Stimulated activated CD4-positive, alpha-beta T cell treated with anti-CD3 and anti-CD28 coated beads, TNF-alpha, amount 100 ng/mL, for 1 hour (primary cell): ENCODE results near the gene CACNA2D2.

Source experiments
- DNase-seq, 3 donors: peaks; one replicate each; pipeline ENCODE4 v3.0.0-alpha.2; 2020; ENCODE audit warnings: low read depth in 3 of 3, low spot score in 1 of 3

The CACNA2D2 gene

DNA sequence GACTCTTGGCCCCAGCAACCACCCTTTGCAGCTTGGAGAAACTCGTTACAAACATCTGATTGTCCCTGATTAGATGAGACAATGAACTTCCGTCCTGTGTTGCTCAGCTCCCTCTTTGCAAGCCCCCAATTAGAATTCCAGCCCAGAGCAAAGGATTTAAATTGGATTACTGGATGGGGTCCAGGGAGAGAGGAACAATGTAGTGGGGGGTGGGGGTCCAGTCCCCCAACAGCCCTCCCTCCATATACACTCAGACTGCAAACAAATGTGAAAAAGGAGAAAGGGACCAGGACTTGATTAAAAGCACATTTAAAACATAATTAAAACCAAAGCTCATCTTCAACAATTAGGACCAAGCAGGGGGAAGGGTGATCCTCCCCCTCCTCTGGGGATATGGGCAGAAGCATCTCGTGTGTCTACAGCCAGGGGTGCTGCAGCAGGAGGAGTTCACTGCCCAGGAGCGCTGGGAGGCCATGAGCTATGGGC lies 72.4 kb downstream of the CACNA2D2 start:
- no peak for DNase-seq

DNA sequence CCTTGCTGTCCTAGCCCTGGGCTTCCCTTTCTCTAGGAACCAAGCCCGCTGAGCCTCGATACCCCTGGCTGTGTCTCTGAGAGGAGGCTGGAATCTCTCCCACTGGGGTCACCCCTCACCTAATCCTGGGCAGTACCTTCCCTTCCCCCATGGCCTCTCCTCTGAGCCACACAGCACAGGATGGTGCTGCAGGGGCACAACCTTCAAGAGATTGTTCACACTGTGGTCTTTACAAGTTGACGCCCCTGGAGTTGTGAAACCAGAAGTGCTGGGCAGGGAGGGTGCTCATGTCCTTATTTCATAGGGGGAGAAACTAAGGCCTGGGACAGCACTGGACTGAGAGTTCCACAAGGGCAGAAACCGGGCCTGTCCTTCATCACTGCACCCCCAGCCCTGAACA lies 73.2 kb downstream of the CACNA2D2 start:
- DNase-seq: no peak

DNA sequence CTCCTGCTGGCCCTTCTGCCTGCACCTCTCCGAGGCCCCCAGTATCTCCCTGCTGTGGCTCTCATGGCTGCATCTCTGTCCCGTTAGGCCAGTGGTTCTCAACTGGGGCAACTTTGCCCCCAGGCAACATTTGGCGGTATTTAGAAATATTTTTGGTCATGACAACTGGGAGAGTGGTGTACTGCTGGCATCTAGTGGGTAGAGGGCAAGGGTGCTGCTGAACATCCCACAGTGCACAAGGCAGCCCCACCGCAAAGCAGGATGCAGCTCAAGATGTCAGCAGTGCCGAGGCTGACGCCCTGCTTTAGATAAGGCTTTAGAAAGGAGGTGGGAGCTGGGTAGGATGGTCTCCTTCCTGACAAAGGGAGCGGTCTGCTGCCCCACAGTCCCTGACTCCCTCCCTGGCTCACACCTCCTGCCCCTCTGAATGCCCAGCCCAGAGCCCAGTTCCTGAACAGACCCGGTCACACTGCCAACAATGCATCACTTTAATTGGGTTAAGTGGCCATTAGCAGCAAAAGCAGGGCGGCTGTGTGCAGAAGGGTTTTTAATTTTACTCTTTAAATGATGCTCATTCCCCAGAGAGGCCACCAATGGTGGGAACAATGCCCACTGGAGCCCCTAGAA lies 75.3 kb downstream of the CACNA2D2 start:
- no peak for DNase-seq

DNA sequence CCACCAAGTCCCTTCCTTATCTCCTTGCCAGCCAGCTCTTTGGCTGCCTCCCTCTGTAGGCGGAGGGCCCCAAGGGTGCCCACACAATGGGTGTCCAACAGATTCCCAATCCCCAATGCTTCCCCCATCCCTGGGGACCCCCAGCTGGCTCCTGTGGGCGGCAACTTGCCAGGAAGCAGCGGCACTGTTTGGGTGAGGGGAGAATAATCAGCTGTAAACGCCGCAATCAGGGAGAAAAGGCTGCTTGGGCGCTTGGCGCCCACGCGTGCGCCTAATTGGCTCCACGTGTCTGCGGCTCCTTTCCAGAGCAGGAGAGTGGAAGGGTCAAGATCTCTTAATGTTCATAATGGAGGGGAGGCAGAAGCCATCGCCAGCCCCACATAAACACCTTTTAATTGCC lies 76.2 kb downstream of the CACNA2D2 start:
- DNase-seq: no peak

DNA sequence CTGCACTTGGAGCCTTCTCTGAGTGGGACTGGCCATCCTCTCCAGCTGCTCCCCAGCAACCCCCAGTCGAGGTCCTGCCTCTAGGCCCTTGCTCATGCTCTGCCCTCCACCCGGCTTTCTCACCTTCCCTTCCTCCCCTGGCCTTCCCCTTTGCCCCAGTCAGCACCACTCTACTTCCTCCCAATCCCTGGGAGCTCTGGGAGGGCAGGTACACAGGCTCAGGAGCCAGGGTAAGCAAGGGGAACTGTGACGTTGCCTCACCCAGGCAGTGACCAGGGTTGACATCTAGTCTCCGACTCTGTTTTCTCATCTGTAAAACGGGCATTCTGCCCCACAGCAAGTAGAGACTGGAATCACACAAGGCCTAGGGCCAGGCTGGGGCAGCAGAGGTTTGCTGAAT lies 77.5 kb downstream of the CACNA2D2 start:
- DNase-seq: no peak

DNA sequence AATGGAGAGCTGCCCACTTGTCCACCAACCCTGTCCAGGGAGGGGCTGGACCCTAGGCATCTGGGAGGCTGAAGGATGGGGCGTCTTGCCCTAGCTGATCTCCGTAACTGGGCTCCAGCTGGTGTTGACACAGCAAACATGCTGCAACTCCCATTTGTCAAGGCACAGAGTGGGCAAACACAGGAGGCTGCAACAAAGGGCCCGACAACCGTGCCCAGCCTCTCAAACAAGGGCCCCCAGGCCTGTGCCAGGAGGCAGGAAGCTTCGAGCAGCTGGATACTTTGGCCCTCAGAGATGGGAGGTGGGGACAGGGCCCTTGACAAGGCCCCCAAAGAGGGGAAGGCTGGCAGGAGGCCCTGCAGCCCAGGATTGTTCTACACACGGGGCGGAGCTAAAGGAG lies 79.9 kb downstream of the CACNA2D2 start:
- DNase-seq: no peak

DNA sequence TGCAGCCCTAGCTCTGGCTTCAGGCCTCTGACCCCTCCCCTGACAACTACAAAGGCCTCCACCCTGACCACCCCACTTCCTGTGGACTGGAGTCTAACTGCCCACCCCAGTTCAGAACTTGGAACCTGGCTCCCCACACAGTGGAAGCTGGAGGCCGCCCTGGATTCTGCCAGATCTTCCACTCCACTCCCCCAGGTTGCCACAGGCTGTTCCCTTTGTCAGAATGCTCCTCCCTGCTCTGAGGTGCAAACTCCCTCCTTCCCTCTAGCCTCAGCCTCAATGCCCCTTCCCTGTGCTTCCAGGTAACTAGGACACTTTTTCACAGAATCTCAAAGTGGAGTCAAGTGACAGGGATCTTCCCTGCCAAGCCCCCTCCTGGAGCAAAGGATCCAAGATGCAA lies 81.3 kb downstream of the CACNA2D2 start:
- DNase-seq: no peak

DNA sequence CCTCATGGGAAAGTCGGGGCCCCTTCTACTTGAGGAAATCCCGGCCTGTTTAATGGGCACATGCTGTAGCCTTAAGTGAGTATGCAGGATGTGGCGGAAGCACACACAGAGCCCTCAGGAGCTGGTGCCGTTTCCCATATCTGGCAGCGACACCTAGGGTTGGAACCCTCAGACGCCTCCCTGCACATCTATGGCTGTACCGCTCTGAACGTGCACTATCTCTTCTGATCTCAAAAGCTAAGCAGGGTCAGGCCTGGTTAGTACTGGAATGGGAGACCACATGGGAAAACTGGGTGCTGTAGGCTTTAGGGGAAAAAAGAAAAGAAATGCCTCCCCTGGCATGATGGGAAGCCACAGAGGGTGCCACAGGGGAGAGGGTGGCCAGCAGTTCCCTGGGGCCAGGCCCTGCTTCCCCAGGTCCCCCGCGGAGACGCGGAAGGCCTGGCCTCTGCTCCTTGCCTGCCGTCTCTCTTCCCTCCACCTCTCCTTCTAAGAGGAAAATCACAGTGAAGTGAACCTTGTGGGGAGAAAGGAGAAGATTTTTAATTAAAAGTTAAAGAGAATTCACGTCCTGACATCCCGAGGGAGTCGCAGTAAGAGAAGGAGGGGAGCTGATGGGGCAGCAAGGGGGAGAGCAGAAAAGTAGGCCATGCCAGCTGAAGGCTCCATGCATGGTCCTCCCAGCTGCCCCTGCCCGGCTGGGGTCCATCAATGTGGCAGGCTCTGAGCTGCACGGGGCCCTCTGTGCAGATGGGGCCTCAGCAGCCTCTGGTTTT lies 83.7 kb downstream of the CACNA2D2 start:
- no peak for DNase-seq

DNA sequence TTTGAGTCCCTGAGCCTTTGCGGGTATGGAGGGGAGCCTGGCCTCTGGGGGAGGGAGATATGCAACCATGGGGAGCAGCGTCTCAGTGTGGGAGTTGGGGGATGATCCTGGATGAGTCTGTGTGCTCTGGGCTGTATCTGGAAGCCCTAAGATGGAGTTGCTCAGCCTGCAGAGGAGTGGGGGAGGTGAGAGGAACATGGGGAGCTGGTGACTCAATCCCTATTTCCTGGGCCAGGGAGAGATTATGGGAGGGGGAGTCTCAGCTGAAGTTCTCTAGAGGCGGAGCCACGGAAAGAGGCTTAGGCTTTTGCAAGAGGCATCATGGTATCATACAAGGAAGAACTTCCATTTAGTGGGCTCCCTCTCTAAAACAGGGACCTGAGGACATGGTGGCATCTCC lies 84.6 kb downstream of the CACNA2D2 start:
- DNase-seq: no peak

DNA sequence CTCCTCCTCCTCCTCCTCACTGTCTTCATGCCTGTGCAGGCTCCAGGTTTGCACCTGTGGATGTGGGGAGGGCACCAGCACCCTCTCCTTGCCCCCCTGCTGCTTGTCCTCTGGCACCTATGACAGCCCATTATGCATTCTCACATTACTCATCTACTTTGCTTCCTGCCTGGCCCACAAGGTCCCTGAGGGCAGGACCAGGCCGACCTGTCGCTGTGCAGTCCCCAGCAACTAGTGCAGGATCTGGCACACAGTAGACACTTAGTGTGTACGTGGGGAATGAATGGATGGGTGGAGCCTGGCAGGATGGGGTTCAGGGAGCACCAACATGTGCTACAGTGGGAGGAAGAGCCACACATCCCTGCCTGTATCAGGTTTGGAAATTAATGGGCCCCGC lies 85.8 kb downstream of the CACNA2D2 start:
- DNase-seq: no peak

DNA sequence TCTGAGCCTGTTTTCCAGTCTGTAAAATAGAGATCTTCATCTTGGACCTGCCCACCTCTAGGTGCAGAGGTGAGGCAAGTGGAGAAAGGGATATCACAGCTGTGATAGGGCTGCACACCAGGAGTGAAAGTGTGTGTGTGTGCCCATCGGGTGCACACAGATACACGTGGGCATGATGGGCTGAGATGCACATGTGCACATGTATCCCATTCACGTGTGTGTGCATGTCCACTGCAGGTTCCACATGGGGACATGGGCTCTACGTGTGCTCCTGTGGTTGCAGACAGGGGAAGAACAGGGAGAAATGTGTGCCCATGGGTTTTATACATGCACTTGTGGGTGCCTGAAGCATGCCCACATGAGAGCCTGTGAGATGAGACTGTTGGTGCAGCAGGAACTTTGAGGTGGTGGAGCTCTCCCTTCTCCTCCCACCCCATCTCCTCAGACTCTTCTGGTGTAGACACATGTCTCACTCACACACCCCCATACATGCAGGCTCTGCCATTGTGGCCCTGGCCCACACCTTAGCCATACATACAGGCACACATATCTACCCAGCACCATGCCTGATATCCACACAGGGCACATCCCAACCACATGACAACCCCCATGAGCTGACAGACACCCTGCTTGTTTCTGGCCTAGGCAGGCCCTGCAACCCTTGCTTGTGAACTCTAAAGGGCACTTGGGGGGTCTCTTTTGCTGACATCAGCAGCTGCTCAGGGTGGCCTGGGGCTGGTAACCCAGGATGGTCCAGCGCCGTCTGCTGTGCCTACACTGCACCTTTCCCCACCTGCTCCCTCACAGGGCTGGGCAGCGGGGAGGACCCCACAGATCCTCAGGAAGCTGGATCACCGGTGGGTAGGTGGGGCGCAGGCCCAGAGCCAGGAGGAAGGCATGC lies 86.4 kb downstream of the CACNA2D2 start:
- DNase-seq: no peak

DNA sequence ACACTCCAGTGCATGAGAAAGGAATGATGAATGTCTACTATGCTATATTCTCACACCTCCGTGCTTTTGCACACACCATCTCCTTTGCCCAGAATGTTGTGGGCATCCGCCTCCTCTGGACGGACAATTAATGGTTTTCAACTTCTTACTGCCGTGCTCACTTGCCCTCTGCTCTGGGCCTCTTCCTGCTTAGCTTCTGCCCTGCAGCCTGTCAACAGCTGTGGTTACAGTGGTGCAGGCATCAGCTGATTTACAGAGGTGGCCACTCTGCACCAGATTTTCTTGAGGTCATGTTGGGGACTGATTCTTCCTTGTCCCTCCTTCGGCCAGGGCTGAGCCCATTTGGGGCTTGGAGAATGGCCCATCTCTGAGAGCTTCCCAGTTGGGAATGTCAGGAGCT lies 87.6 kb downstream of the CACNA2D2 start:
- DNase-seq: no peak

DNA sequence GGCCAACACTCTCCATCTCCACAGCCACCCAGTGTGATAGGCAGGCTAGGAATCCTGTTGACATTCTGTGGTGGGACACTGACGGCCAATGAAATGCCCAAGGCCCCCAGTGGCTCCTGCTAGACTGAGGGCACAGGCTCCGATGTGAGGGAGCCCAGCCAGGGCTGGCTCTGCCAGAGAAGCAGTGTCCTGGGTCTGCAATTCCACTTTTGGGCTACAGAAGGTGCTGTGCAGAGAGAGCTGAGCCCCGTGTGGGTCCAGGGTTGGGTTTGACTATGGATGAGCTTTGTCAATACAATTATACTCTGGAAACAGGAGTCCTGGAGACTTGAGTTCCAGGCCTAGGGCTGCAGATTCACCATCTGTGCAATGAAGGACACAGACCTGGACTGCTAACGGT lies 88.4 kb downstream of the CACNA2D2 start:
- no peak for DNase-seq

DNA sequence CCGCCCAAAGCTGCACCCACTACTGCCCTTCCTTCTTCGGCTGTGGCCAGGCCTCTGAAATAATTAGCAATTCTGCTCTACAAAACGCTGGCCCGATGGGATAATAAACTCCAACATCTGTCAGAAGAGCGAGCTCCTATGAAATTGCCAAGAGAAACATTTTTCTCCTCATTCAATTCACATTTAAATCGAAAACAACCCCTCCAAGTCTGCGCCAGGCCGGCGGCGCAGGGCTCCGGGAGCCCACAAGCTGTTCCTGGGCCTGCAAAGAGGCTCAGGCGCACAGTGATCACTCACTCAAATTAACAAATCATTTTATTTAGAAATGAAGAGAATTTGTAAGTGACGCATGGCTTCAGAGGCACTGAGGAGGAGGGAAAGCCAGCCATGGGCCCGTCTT lies 88.8 kb downstream of the CACNA2D2 start:
- no peak for DNase-seq

DNA sequence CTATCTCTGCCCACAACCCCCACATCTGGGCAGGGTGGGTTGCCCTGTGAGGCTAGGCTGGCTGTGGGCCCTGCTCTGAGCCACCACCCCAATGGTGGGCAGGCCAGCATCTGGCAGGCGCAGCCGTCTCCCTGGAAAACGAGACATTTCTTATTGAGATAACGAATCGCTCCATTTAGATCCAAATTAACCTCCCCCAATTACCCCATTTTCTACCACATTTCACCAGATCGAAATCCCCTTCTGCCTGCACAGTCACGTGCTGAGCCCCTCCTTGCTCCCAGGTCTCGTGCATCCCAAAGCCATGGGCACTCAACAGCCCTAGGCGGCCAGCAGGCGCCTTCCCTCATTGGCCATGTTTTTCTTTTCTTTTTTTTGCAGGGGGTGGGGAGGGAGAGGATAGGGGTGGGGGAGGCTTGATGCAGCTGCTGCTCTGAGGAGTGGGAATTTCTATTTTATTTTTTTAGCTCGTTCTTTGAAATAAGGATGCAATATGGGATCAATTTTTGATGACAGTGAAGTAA lies 91.1 kb downstream of the CACNA2D2 start:
- DNase-seq: no peak

DNA sequence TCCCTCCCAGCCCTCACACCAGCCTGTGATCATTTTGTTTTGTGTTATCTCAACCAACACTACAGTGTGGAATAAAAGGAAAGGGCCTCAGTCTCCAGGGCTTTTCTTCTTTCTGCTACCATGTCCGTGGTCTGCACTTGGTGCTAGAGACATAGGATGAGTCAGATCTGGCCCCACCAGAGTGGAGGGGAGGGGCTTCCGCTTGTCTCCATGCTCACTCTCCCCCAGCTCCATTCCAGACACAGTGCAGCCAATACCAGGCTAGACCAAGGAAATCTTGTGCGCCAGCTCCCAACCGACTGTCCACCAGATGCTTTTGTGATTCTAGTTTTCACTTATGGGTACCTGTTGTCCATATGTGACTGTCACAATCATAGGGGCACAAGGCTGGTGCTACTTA lies 92.2 kb downstream of the CACNA2D2 start:
- no peak for DNase-seq

DNA sequence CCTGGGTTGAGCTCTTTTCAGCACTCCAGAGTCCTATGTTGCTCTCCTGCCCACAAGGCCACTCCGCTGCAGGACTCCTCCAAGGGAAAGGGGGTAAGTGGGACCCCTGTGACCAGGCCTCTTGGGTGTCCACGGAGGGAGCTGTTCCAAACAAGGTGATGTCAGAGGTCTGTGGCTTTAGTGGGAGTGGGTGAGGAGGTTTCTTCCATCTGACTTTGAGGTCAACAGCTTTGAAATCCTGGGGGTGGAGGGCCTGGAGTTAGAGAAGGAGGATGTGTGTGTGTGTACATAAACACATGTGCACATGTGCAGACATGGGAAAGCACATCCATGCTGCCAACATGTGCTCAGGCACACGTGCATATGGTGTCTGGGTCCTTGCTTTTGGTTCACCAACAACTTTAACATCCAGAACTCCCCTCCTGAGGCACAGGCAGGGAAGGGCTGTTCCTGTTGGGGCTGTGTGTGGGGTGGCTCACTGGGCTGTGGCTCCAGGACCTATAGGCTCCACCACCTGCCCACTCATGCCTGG lies 92.8 kb downstream of the CACNA2D2 start:
- DNase-seq: no peak

DNA sequence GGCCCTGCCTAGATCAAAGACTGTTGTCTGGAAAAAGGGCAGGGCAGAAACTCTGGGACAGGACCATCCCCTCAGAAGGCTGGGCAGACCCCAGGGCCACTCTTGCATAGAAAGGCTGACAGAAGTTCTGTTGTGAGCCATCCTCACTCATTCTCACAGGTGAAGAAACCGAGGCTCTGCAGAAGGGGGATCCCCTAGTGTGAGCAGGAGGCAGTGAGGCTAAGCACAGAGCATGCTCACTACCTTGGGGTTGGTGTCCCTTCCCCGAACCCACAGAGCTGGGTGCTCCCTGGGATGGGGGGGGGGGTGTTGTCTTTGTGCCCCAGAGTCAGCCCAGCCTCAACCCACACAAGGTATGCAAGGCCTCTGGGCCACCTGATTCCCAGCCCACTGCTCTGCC lies 93.2 kb downstream of the CACNA2D2 start:
- no peak for DNase-seq

DNA sequence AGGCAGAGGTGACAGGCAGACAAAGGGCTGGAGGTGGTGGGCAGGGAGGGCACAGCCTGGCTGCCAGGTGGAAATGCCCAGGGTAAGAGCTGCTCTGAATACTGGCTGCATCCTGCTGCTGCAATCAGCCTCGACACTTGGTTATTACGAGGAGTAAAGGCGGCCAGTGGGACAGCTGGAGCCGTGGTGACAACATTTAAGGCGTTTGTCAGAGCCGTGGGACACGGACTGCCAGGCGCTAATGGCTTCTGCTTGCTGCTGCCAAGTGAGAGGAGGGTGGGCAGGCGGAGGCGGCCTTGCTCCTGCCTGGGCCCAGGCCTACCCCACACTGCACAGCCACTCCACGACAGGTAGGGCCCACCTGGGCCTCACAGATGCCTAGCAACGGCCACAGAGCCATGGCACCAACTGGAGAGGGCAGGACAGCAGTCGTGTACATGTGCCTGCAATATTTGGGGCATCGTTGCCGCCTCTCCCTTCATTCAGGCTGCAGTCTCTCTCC lies 94.9 kb downstream of the CACNA2D2 start:
- no peak for DNase-seq

DNA sequence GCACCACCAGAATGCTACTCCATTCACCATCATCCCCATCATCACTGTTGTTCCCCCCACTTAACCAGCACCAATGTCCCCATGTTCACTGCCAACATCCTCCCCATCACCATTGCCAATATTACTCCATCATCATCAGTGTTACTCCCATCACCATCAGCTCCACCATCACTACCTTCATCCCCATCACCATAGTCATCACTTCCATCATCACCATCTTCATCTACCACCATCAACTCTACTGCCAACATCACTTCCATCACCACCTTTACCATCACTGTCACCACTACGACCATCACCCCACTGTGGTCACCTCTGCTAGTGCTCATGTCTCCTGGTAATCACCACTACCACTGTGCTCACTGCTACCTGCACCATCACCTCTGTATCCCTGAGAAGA lies 96.9 kb downstream of the CACNA2D2 start:
- DNase-seq: no peak

DNA sequence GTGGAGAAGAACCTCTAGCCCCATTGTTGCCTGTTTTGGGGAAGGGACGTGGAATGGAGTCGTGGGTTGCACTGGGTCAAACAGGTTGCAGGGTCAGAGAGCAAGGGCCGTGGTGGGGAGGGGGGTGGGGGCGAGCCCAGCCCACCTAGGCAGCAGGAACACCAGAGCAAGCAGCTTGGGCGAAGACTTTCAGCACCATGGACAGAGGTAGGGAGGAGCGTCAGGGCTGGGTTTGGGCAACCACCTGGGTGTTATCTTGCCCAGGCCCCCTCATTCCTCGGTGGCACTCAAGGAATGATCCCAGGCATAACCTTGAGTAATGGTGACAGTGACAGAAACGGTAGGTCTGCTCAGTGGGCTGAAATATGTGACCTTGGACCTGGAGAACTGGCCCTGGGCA lies 98.2 kb downstream of the CACNA2D2 start:
- no peak for DNase-seq
